Measurements from ENCODE around the gene DCTPP1.

- TF ChIP-seq EZH2 (IDR thresholded peaks at IDR 0.05; ENCODE audit: borderline replicate concordance, low read length) (no peak), CTCF (IDR thresholded peaks at IDR 0.05; ENCODE audit: low read length) (no peak)
These were observed 16.6 kb downstream of the DCTPP1 start for GRCh38 chr16:30413112-30413806.

Data from OCI-LY1 (cell line).